Lung (tissue), 16 donors: ENCODE data around the gene MLH1. TPM values are rescaled to one million over a fixed set of nuclear protein-coding genes. Genes with fewer than 3 reads are reported as not detected.

ENCODE experiments used
- ATAC-seq: fragments of 200-7000 bp; cut with Tn5 transposase; one replicate; pipeline ENCODE4 v1.9.1; 2020; ENCODE audit warnings: moderate number of reproducible peaks; ENCODE audit not compliant: insufficient read depth, low FRiP score
- DNase-seq, 3 donors: peaks; one replicate each; pipeline ENCODE4 v3.0.0-alpha.2; 2013 to 2017
- H3K27ac ChIP-seq, 2 donors: one replicate each; pipeline ENCODE4 v1.5.1; 2013; ENCODE audit warnings: mild to moderate bottlenecking in 2 of 2, moderate library complexity in 2 of 2, control low read depth in 1 of 2, inconsistent platforms in 1 of 2, low read depth in 1 of 2, low read length in 1 of 2
- H3K27me3 ChIP-seq, 3 donors: one replicate each; pipeline ENCODE4 v1.5.1; 2013; ENCODE audit warnings: low read length in 2 of 3; ENCODE audit not compliant: control insufficient read depth in 3 of 3, insufficient read depth in 3 of 3
- H3K36me3 ChIP-seq, 4 donors: one replicate each; pipeline ENCODE4 v1.5.1; 2013; ENCODE audit warnings: low read length in 4 of 4, mild to moderate bottlenecking in 1 of 4, moderate library complexity in 1 of 4; ENCODE audit not compliant: control insufficient read depth in 4 of 4, insufficient read depth in 4 of 4
- H3K4me1 ChIP-seq, 5 donors: one replicate each; pipeline ENCODE4 v1.5.1; 2013; ENCODE audit warnings: low read length in 5 of 5, mild to moderate bottlenecking in 2 of 5, moderate library complexity in 1 of 5; ENCODE audit not compliant: control insufficient read depth in 5 of 5, insufficient read depth in 5 of 5
- H3K4me3 ChIP-seq: one replicate; pipeline ENCODE4 v1.5.1; 2013; ENCODE audit warnings: mild to moderate bottlenecking, control low read depth, moderate library complexity
- H3K9ac ChIP-seq, 2 donors: one replicate each; pipeline ENCODE4 v1.5.1; 2013; ENCODE audit warnings: low read length in 2 of 2, control low read depth in 1 of 2; ENCODE audit not compliant: insufficient read depth in 1 of 2
- H3K9me3 ChIP-seq, 4 donors: one replicate each; pipeline ENCODE4 v1.5.1; 2013; ENCODE audit warnings: low read length in 3 of 4, mild to moderate bottlenecking in 1 of 4, moderate library complexity in 1 of 4; ENCODE audit not compliant: control insufficient read depth in 4 of 4, insufficient read depth in 3 of 4
- CTCF ChIP-seq: IDR thresholded peaks from 2 replicates; pipeline ENCODE4 v1.5.1; 2012; ENCODE audit warnings: mild to moderate bottlenecking; ENCODE audit errors: control extremely low read depth, extremely low read depth
- WGBS, 2 donors: extraction: QIAGEN DNeasy Blood & Tissue Kit; methylation state at CpG; one replicate each; pipeline ENCODE4 v1.1.7; 2013; 5-methylcytosine and 5-hydroxymethylcytosine counted together
- long read RNA-seq, 5 donors: transcript quantifications; one replicate each; lab custom pipeline, GENCODE V29; 2026
- polyA plus RNA-seq, 2 donors: library from polyadenylated mRNA; stranded (reverse); fragments of 200-250 nt; gene quantifications; one replicate each; pipeline ENCODE4 v1.2.1, GENCODE V29; 2013
- total RNA-seq, 2 donors: library from RNA; depleted of rRNA in 1 of 2; stranded (reverse); fragments of >200 nt in 1 of 2; gene quantifications; one replicate each; pipeline ENCODE4 v1.2.1, GENCODE V29; 2014 to 2021
- donor health status: control.
- donor health status: control.
- donor health status: Bipolar disorder and iron deficiency.
- donor health status: healthy.
- donor health status: DM: yes; HTN: yes; CAD: no.

Gene MLH1
- total RNA-seq (10 to 100 TPM; 35.6 to 66.4 TPM), polyA plus RNA-seq (10 to 100 TPM; 14.3 to 23.9 TPM)
- long read RNA-seq, donor 1, partial matches to known transcripts, result 0 of 4 reads
- long read RNA-seq, donor 1, other reads (novel, unspliced or antisense), result 0 of 4 reads
- long read RNA-seq, donor 2, result 0 reads
- long read RNA-seq, donor 3, partial matches to known transcripts, result 0 of 4 reads
- long read RNA-seq, donor 3, other reads (novel, unspliced or antisense), result 0 of 4 reads
- long read RNA-seq, donor 4, partial matches to known transcripts, result 20 of 20 reads
- long read RNA-seq, donor 4, other reads (novel, unspliced or antisense), result 0 of 20 reads
- long read RNA-seq, donor 5, partial matches to known transcripts, result 8 of 11 reads
- long read RNA-seq, donor 5, other reads (novel, unspliced or antisense), result 0 of 11 reads

DNA sequence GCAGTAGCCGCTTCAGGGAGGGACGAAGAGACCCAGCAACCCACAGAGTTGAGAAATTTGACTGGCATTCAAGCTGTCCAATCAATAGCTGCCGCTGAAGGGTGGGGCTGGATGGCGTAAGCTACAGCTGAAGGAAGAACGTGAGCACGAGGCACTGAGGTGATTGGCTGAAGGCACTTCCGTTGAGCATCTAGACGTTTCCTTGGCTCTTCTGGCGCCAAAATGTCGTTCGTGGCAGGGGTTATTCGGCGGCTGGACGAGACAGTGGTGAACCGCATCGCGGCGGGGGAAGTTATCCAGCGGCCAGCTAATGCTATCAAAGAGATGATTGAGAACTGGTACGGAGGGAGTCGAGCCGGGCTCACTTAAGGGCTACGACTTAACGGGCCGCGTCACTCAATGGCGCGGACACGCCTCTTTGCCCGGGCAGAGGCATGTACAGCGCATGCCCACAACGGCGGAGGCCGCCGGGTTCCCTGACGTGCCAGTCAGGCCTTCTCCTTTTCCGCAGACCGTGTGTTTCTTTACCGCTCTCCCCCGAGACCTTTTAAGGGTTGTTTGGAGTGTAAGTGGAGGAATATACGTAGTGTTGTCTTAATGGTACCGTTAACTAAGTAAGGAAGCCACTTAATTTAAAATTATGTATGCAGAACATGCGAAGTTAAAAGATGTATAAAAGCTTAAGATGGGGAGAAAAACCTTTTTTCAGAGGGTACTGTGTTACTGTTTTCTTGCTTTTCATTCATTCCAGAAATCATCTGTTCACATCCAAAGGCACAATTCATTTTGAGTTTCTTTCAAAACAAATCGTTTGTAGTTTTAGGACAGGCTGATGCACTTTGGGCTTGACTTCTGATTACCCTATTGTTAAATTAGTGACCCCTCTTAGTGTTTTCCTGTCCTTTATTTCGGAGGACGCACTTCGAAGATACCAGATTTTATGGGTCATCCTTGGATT, at the start of gene MLH1:
TSS of gene MLH1 (plus strand) at position 193 of the 958 bp plus-strand sequence. CDS start at position 223, 30 bp downstream.
- Histone ChIP-seq H3K9ac (peak within 1 kb of the TSS; percentile 94 to 97), H3K9me3 (no peaks in the 10 kb centered on the region), H3K27me3 (no peaks in the 10 kb centered on the region), H3K4me3 (peak within 1 kb of the TSS; percentile 77), H3K27ac (peak within 1 kb of the TSS; percentile 97 to 99), H3K36me3 (peaks cover 3 to 23% (median 10%) of the 10 kb centered on the region in 4 donors), H3K4me1 (peaks cover 0 to 37% (median 7%) of the 10 kb centered on the region in 5 donors)
- peak; percentile 90 for ATAC-seq
- no peak for TF ChIP-seq CTCF
- 1 to 2% methylated on average over 47 of the region's 47 CpGs for WGBS, 2 donors
- DNase-seq, result peak; percentile 100

GRCh38 chr3:36943601-36944000, 49.7 kb upstream of the MLH1 start:
- ATAC-seq (no peak), DNase-seq (peak in 1 of 3 donors; percentile 35)
- H3K4me1 ChIP-seq, result peaks cover 0 to 21% (median 6%) of the 10 kb centered on the region in 5 donors
- TF ChIP-seq CTCF, result no peak
- no peaks in the 10 kb centered on the region for H3K27me3 ChIP-seq
- peaks cover 0 to 10% (median 0%) of the 10 kb centered on the region in 4 donors for H3K9me3 ChIP-seq
- H3K4me3 ChIP-seq, result peak overlapping the region; percentile 82
- H3K36me3 ChIP-seq, result no peaks in the 10 kb centered on the region
- H3K9ac ChIP-seq, result peak overlapping the region; percentile 42 to 80
- peak overlapping the region in 1 of 2 donors; percentile 90 for H3K27ac ChIP-seq
- WGBS, 2 donors, result 23 to 25% methylated on average over 10 of the region's 10 CpGs

DNA sequence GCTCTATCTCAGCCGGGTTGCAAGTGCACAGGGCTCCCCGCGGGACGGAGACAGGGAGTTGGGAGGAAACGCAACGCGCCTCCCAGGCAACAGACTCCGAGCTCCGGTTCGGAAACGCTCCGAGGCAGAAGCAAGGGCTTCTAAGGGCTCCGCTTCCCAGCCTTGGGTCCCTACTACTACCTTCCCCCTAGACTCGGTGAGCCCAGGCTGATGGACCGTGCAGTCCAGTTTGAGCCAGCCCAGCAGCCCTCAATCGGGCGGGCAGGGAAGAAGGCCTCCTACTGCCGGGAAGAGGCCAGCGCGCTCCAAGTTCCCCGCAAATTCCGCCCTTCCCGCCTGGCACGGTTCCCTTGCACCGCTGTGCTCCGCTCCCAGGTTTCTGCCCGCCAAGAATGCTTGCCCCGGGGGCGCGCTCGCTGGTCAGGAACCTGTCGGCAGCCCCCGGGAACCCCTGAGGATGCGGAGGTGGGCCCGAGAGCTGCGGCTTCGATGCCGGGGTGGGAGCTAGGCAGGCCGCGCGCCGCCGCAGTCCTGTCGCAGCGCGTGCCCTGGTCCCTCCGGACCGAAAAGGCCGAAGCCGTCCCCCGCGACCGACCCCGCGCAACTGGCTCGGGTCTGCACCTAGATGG, 49.2 kb upstream of the MLH1 start:
- Histone ChIP-seq H3K27me3 (no peaks in the 10 kb centered on the region), H3K4me3 (peak overlapping the region; percentile 82), H3K4me1 (peaks cover 0 to 21% (median 6%) of the 10 kb centered on the region in 5 donors), H3K27ac (peak overlapping the region; percentile 56 to 90), H3K36me3 (no peaks in the 10 kb centered on the region), H3K9ac (peak overlapping the region; percentile 42 to 80), H3K9me3 (peaks cover 0 to 10% (median 0%) of the 10 kb centered on the region in 4 donors)
- TF ChIP-seq CTCF, result no peak
- WGBS, 2 donors, result 0% methylated on average over 53 to 56 of the region's 56 CpGs
- peak; percentile 80 to 85 (median 82) for DNase-seq
- ATAC-seq, result peak; percentile 63
